Measurements from ENCODE around the gene TMEM63B. TPM values are rescaled to one million over a fixed set of nuclear protein-coding genes. Genes with fewer than 3 reads are reported as not detected.

The TMEM63B gene
- total and polyA plus RNA-seq, 2 donors (not counting 1 experiment from before 2014, with no cell fraction given), result 15.4 to 19.1 TPM

DNA sequence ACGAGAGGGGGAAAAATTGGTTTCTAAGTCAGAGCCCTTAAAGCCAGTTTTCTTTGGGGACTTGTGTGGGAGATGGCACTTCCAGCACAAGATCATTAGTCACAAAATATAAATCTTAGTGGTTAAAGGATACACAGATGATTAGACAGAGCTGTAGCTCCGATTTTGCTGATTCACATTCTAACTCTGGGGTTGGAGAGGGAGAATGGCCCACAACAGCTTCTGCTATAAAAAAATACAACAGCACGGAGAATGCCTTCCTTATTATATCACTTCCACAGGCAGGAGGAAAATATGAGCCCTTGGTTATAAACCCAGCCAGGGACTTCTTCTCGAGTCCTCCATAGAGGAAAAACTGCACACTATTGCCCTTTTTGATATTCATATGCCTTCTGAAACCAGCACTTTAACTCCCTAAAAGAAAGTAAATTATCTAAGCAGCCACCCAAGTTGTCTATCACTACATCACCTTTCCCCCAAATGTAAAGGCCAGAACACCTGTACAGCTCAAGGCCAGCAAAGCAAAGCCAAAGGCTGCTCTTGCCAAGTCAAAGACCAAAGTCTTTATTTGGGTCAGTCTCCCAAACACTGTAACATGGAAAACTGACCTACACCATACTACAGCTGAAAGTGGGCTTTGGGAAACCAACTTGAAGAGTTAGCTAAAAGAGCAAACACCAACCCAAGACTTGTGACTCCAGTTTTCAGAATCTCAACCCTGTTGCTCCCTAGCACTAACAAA is 10.5 kb upstream of the TMEM63B start:
- no peak overlapping the region for H3K27ac Mint-ChIP-seq
- H3K4me3 ChIP-seq (ENCODE audit: control extremely low read depth in 1 of 5, extremely low read depth in 1 of 5, insufficient read depth in 1 of 5, low read depth in 2 of 5, low read length in 4 of 5), result no peak overlapping the region
- no peak overlapping the region for H3K9ac ChIP-seq (ENCODE audit: low read length)
- H4K20me1 ChIP-seq (ENCODE audit: control insufficient read depth, insufficient read depth, low read length, poor library complexity, severe bottlenecking), result peaks cover 69% of the 10 kb centered on the region
- peaks cover 37% of the 10 kb centered on the region for H3K4me1 Mint-ChIP-seq
- 79% methylated on average over 2 of the region's 4 CpGs for WGBS (ENCODE audit: insufficient coverage)
- no peaks in the 10 kb centered on the region for H3K9me3 ChIP-seq (ENCODE audit: control extremely low read depth in 1 of 3, control insufficient read depth in 2 of 3, insufficient read depth in 1 of 3, low read length in 2 of 3)
- H3K27me3 ChIP-seq (replicated peaks in 1 of 4; ENCODE audit: control extremely low read depth in 1 of 4, control insufficient read depth in 3 of 4, insufficient read depth in 4 of 4, low read length in 3 of 4), result no peaks in the 10 kb centered on the region
- ChIA-PET POLR2A (no interaction called here), CTCF (interaction anchor here (0.8 kb wide), 1 partner anchor 412 kb away, joined by 3 read pairs; no protein-coding TSS in a partner anchor)
- TF ChIP-seq, protein P1, sequence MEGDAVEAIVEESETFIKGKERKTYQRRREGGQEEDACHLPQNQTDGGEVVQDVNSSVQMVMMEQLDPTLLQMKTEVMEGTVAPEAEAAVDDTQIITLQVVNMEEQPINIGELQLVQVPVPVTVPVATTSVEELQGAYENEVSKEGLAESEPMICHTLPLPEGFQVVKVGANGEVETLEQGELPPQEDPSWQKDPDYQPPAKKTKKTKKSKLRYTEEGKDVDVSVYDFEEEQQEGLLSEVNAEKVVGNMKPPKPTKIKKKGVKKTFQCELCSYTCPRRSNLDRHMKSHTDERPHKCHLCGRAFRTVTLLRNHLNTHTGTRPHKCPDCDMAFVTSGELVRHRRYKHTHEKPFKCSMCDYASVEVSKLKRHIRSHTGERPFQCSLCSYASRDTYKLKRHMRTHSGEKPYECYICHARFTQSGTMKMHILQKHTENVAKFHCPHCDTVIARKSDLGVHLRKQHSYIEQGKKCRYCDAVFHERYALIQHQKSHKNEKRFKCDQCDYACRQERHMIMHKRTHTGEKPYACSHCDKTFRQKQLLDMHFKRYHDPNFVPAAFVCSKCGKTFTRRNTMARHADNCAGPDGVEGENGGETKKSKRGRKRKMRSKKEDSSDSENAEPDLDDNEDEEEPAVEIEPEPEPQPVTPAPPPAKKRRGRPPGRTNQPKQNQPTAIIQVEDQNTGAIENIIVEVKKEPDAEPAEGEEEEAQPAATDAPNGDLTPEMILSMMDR (IDR thresholded peaks at IDR 0.05), result no peak
- no peak for TF ChIP-seq EZH2 (IDR thresholded peaks at IDR 0.05; ENCODE audit: borderline replicate concordance, insufficient read depth, low read depth, low read length, poor library complexity, severe bottlenecking)
- no peaks in the 10 kb centered on the region for H3K9me3 Mint-ChIP-seq (ENCODE audit: insufficient read depth)
- peaks cover 0 to 4% of the 10 kb centered on the region in 2 donors for H3K4me1 ChIP-seq (ENCODE audit: control insufficient read depth in 2 of 2, insufficient read depth in 2 of 2, low read length in 2 of 2)
- H3K27ac ChIP-seq (ENCODE audit: low read length in 2 of 2), result no peak overlapping the region
- intact Hi-C loops (cut with micrococcal nuclease), result no loop called here
- no peaks in the 10 kb centered on the region for H3K27me3 Mint-ChIP-seq
- H3K79me2 ChIP-seq (ENCODE audit: control insufficient read depth, insufficient read depth, low read length), result peaks cover 60% of the 10 kb centered on the region
- no peak overlapping the region for H3K4me3 Mint-ChIP-seq
- DNase-seq, result no peak
- no peak for ATAC-seq (ENCODE audit: low read depth)
- H3K36me3 ChIP-seq (replicated peaks in 1 of 2; ENCODE audit: control extremely low read depth in 1 of 2, control insufficient read depth in 1 of 2, extremely low read depth in 1 of 2, insufficient read depth in 2 of 2, low read length in 1 of 2), result peaks cover 0 to 48% of the 10 kb centered on the region in 2 experiments
- no peak overlapping the region for H2AFZ ChIP-seq (ENCODE audit: insufficient read depth, low read depth, low read length, poor library complexity, severe bottlenecking)
- no peak overlapping the region for H3K4me2 ChIP-seq (replicated peaks; ENCODE audit: low read depth, low read length, poor library complexity, severe bottlenecking)

DNA sequence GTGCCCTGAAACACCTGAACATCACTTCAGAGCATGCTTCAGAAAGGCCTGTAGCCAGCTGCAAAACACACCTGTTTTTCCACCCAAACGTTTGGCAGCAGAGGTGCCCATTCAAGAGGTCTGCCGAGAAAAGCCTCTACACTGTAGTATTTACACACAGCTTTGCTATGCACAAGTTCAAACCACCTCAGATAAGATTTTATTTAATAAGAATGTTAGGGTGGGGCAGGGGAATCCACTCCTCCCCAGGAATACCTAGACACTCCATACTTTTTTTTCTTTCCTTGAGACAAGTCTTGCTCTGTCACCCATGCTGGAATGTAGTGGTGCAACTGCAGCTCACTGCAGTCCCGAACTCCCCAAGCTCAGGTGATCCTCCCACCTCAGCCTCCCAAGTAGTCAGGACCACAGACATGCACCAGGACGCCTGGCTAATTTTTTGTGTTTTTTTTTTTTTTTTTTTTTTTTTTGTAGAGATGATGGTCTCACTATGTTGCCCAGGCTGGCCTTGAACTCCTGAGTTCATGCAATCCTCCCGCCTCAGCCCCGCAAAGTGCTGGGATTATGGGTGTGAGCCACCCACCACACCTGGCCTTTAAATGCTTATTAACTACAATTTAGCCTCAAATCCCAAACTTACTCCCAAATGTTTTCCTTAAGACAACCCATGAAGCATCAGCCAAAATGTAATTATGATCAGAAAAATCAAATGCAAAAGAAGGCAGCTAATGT is 9.8 kb upstream of the TMEM63B start:
- Histone ChIP-seq H3K27me3 (replicated peaks in 1 of 4; ENCODE audit: control extremely low read depth in 1 of 4, control insufficient read depth in 3 of 4, insufficient read depth in 4 of 4, low read length in 3 of 4) (no peaks in the 10 kb centered on the region), H3K4me2 (replicated peaks; ENCODE audit: low read depth, low read length, poor library complexity, severe bottlenecking) (no peak overlapping the region), H3K9ac (ENCODE audit: low read length) (no peak overlapping the region), H4K20me1 (ENCODE audit: control insufficient read depth, insufficient read depth, low read length, poor library complexity, severe bottlenecking) (peaks cover 76% of the 10 kb centered on the region), H3K79me2 (ENCODE audit: control insufficient read depth, insufficient read depth, low read length) (peaks cover 67% of the 10 kb centered on the region), H3K27ac (ENCODE audit: low read length in 2 of 2) (no peak overlapping the region), H3K4me1 (ENCODE audit: control insufficient read depth in 2 of 2, insufficient read depth in 2 of 2, low read length in 2 of 2) (peaks cover 3 to 10% of the 10 kb centered on the region in 2 donors), H3K4me3 (ENCODE audit: control extremely low read depth in 1 of 5, extremely low read depth in 1 of 5, insufficient read depth in 1 of 5, low read depth in 2 of 5, low read length in 4 of 5) (no peak overlapping the region), H2AFZ (ENCODE audit: insufficient read depth, low read depth, low read length, poor library complexity, severe bottlenecking) (no peak overlapping the region), H3K36me3 (replicated peaks in 1 of 2; ENCODE audit: control extremely low read depth in 1 of 2, control insufficient read depth in 1 of 2, extremely low read depth in 1 of 2, insufficient read depth in 2 of 2, low read length in 1 of 2) (peaks cover 0 to 42% of the 10 kb centered on the region in 2 experiments), H3K9me3 (ENCODE audit: control extremely low read depth in 1 of 3, control insufficient read depth in 2 of 3, insufficient read depth in 1 of 3, low read length in 2 of 3) (no peaks in the 10 kb centered on the region)
- Mint-ChIP-seq H3K4me1 (peaks cover 39% of the 10 kb centered on the region), H3K27ac (peak overlapping the region; percentile 53), H3K4me3 (no peak overlapping the region), H3K9me3 (ENCODE audit: insufficient read depth) (no peaks in the 10 kb centered on the region), H3K27me3 (no peaks in the 10 kb centered on the region)
- 100% methylated on average over 1 of the region's 6 CpGs for WGBS (ENCODE audit: insufficient coverage)
- DNase-seq, result no peak
- ChIA-PET POLR2A (no interaction called here), CTCF (interaction anchor here (0.7 kb wide), 1 partner anchor 21 kb away, joined by 4 read pairs; no protein-coding TSS in a partner anchor)
- intact Hi-C loops (cut with micrococcal nuclease), result no loop called here
- ATAC-seq (ENCODE audit: low read depth), result no peak
- no peak for TF ChIP-seq EZH2 (IDR thresholded peaks at IDR 0.05; ENCODE audit: borderline replicate concordance, insufficient read depth, low read depth, low read length, poor library complexity, severe bottlenecking)
- TF ChIP-seq, protein P1 (IDR thresholded peaks at IDR 0.05), result no peak
